Neuronal stem cell (in vitro differentiated cells): ENCODE results near the gene EDC3.

Experiments used
- DNase-seq: peaks from one replicate; pipeline ENCODE4 v3.0.0-alpha.2; 2013; ENCODE audit warnings: low spot score
- H2AFZ ChIP-seq: one replicate; pipeline ENCODE4 v1.6.1; 2013; ENCODE audit warnings: mild to moderate bottlenecking, low read length, inconsistent platforms
- H2AK5ac ChIP-seq: 2 replicates; pipeline ENCODE4 v1.6.1; 2013; ENCODE audit warnings: low read depth, mild to moderate bottlenecking, inconsistent platforms, low read length, moderate library complexity, mixed read lengths
- H2BK120ac ChIP-seq: 2 replicates; pipeline ENCODE4 v1.6.1; 2013; ENCODE audit warnings: low read depth, mild to moderate bottlenecking, inconsistent platforms, low read length, moderate library complexity, mixed read lengths
- H2BK12ac ChIP-seq: one replicate; pipeline ENCODE4 v1.6.1; 2013; ENCODE audit warnings: low read length, inconsistent platforms
- H2BK15ac ChIP-seq: 2 replicates; pipeline ENCODE4 v1.6.1; 2013; ENCODE audit warnings: mild to moderate bottlenecking, low read length, inconsistent platforms, mixed read lengths
- H2BK5ac ChIP-seq: one replicate; pipeline ENCODE4 v1.6.1; 2013; ENCODE audit warnings: inconsistent platforms, mild to moderate bottlenecking, low read length, moderate library complexity
- H3K14ac ChIP-seq: one replicate; pipeline ENCODE4 v1.6.1; 2013; ENCODE audit warnings: low read length, inconsistent platforms
- H3K18ac ChIP-seq: 2 replicates; pipeline ENCODE4 v1.6.1; 2013; ENCODE audit warnings: low read length, inconsistent platforms
- H3K23ac ChIP-seq: 2 replicates; pipeline ENCODE4 v1.6.1; 2013; ENCODE audit warnings: low read depth, mild to moderate bottlenecking, mixed read lengths, low read length, inconsistent platforms; ENCODE audit not compliant: poor library complexity
- H3K27ac ChIP-seq: replicated peaks from 3 replicates; pipeline ENCODE4 v1.5.1; 2013; ENCODE audit warnings: low read length, inconsistent platforms
- H3K27me3 ChIP-seq, 3 experiments: 2 replicates each; pipeline ENCODE4 v1.6.1; 2013; ENCODE audit warnings: low read length in 3 of 3, mild to moderate bottlenecking in 2 of 3, inconsistent platforms in 1 of 3, low read depth in 1 of 3, mixed read lengths in 1 of 3, moderate library complexity in 1 of 3; ENCODE audit not compliant: control insufficient read depth in 3 of 3, insufficient read depth in 3 of 3
- H3K36me3 ChIP-seq, 2 donors: replicated peaks in 1 of 2; 2 replicates each; pipeline ENCODE4 v1.6.1; 2013; ENCODE audit warnings: low read length in 2 of 2; ENCODE audit not compliant: control insufficient read depth in 2 of 2, insufficient read depth in 2 of 2
- H3K4ac ChIP-seq: 2 replicates; pipeline ENCODE4 v1.6.1; 2013; ENCODE audit warnings: inconsistent platforms, mild to moderate bottlenecking, low read length, moderate library complexity
- H3K4me1 ChIP-seq, 2 donors: 1 replicate in 1 of 2; 2 replicates in 1 of 2; pipeline ENCODE4 v1.6.1; 2013; ENCODE audit warnings: low read length in 2 of 2, low read depth in 1 of 2; ENCODE audit not compliant: control insufficient read depth in 2 of 2, insufficient read depth in 1 of 2
- H3K4me2 ChIP-seq: one replicate; pipeline ENCODE4 v1.6.1; 2013; ENCODE audit warnings: mild to moderate bottlenecking, low read length, inconsistent platforms; ENCODE audit not compliant: insufficient read depth, poor library complexity, severe bottlenecking
- H3K4me3 ChIP-seq, 2 donors: 2 replicates each; pipeline ENCODE4 v1.5.1; 2013; ENCODE audit warnings: low read length in 2 of 2, mild to moderate bottlenecking in 2 of 2, inconsistent platforms in 1 of 2, moderate library complexity in 1 of 2
- H3K79me1 ChIP-seq: one replicate; pipeline ENCODE4 v1.6.1; 2013; ENCODE audit warnings: low read depth, mild to moderate bottlenecking, inconsistent platforms, low read length, moderate library complexity
- H3K9ac ChIP-seq: one replicate; pipeline ENCODE4 v1.6.1; 2013; ENCODE audit warnings: mild to moderate bottlenecking, low read depth, low read length, inconsistent platforms; ENCODE audit not compliant: poor library complexity
- H3K9me3 ChIP-seq, 2 donors: replicated peaks in 1 of 2; 2 replicates each; pipeline versions ENCODE3 to v1.6.1; 2013; ENCODE audit warnings: low read length in 2 of 2, mild to moderate bottlenecking in 2 of 2, inconsistent platforms in 1 of 2, low read depth in 1 of 2, mixed read lengths in 1 of 2, moderate library complexity in 1 of 2; ENCODE audit not compliant: control insufficient read depth in 2 of 2, insufficient read depth in 1 of 2
- H4K8ac ChIP-seq: one replicate; pipeline ENCODE4 v1.6.1; 2013; ENCODE audit warnings: low read depth, mild to moderate bottlenecking, inconsistent platforms, low read length, moderate library complexity
- H4K91ac ChIP-seq: one replicate; pipeline ENCODE4 v1.6.1; 2013; ENCODE audit warnings: low read length, low read depth, mild to moderate bottlenecking, inconsistent platforms; ENCODE audit not compliant: poor library complexity
- WGBS, 2 donors: extraction: QIAGEN DNeasy Blood & Tissue Kit; methylation state at CpG; one replicate each; pipeline ENCODE4 v1.1.7; 2013; ENCODE audit warnings: missing lambda C conversion rate in 2 of 2, mixed read lengths in 1 of 2; ENCODE audit not compliant: insufficient read length in 2 of 2, insufficient replicate concordance in 1 of 2; ENCODE audit errors: extremely low coverage in 2 of 2; 5-methylcytosine and 5-hydroxymethylcytosine counted together

Gene EDC3

GRCh38 chr15:74656935-74657535 is 38.8 kb downstream of the EDC3 start:
- WGBS, 2 donors, result no CpG with 5 or more reads among the region's 6 CpGs
- no peak for DNase-seq
- H3K4ac ChIP-seq, result no peak overlapping the region
- H3K9ac ChIP-seq, result no peak overlapping the region
- H4K8ac ChIP-seq, result no peak overlapping the region
- peaks cover 0 to 14% of the 10 kb centered on the region in 2 donors for H3K4me1 ChIP-seq
- no peak overlapping the region for H2BK15ac ChIP-seq
- H3K36me3 ChIP-seq, result peaks cover 2 to 41% of the 10 kb centered on the region in 2 donors
- H3K27me3 ChIP-seq, result no peaks in the 10 kb centered on the region
- no peak overlapping the region for H4K91ac ChIP-seq
- H3K14ac ChIP-seq, result no peak overlapping the region
- no peak overlapping the region for H3K18ac ChIP-seq
- H2BK12ac ChIP-seq, result no peak overlapping the region
- H2BK5ac ChIP-seq, result no peak overlapping the region
- no peak overlapping the region for H3K4me3 ChIP-seq
- no peaks in the 10 kb centered on the region for H3K9me3 ChIP-seq
- no peak overlapping the region for H3K4me2 ChIP-seq
- H2AFZ ChIP-seq, result no peak overlapping the region
- no peak overlapping the region for H2AK5ac ChIP-seq
- peaks cover 2% of the 10 kb centered on the region for H3K79me1 ChIP-seq
- H3K23ac ChIP-seq, result no peak overlapping the region
- H2BK120ac ChIP-seq, result no peak overlapping the region
- no peak overlapping the region for H3K27ac ChIP-seq

- H3K27ac ChIP-seq, result no peak overlapping the region
- no peak overlapping the region for H4K91ac ChIP-seq
Measured at GRCh38 chr15:74655424-74655823, 40.4 kb downstream of the EDC3 start.

GRCh38 chr15:74653426-74654102 is 42.3 kb downstream of the EDC3 start:
- H3K27me3 ChIP-seq, result no peaks in the 10 kb centered on the region
- H3K23ac ChIP-seq, result no peak overlapping the region
- no peak overlapping the region for H3K4ac ChIP-seq
- H3K27ac ChIP-seq, result no peak overlapping the region
- WGBS, 2 donors, result no CpG with 5 or more reads among the region's 7 CpGs
- H2BK120ac ChIP-seq, result no peak overlapping the region
- no peak overlapping the region for H2BK5ac ChIP-seq
- peaks cover 2% of the 10 kb centered on the region for H3K79me1 ChIP-seq
- H2AFZ ChIP-seq, result no peak overlapping the region
- H2BK12ac ChIP-seq, result no peak overlapping the region
- peaks cover 0 to 14% of the 10 kb centered on the region in 2 donors for H3K4me1 ChIP-seq
- no peak overlapping the region for H3K14ac ChIP-seq
- peaks cover 2 to 55% of the 10 kb centered on the region in 2 donors for H3K36me3 ChIP-seq
- no peak overlapping the region for H2BK15ac ChIP-seq
- H2AK5ac ChIP-seq, result no peak overlapping the region
- no peaks in the 10 kb centered on the region for H3K9me3 ChIP-seq
- no peak overlapping the region for H3K9ac ChIP-seq
- no peak for DNase-seq
- no peak overlapping the region for H3K4me2 ChIP-seq
- H3K18ac ChIP-seq, result no peak overlapping the region
- no peak overlapping the region for H4K8ac ChIP-seq
- H3K4me3 ChIP-seq, result no peak overlapping the region
- H4K91ac ChIP-seq, result no peak overlapping the region

More at GRCh38 chr15:74655424-74655823, 40.4 kb downstream of the EDC3 start:
- Histone ChIP-seq H3K23ac (no peak overlapping the region), H3K4me2 (no peak overlapping the region), H3K4me1 (peaks cover 0 to 14% of the 10 kb centered on the region in 2 donors), H2BK15ac (no peak overlapping the region), H3K79me1 (peaks cover 2% of the 10 kb centered on the region), H2BK12ac (no peak overlapping the region), H3K9ac (no peak overlapping the region), H2AFZ (no peak overlapping the region), H2AK5ac (no peak overlapping the region), H3K4me3 (no peak overlapping the region), H3K18ac (no peak overlapping the region), H3K4ac (no peak overlapping the region), H3K9me3 (no peaks in the 10 kb centered on the region), H3K14ac (no peak overlapping the region), H3K36me3 (peaks cover 2 to 44% of the 10 kb centered on the region in 2 donors), H3K27me3 (no peaks in the 10 kb centered on the region), H4K8ac (no peak overlapping the region), H2BK120ac (no peak overlapping the region), H2BK5ac (no peak overlapping the region)
- WGBS, 2 donors, result no CpG with 5 or more reads among the region's 7 CpGs
- DNase-seq, result no peak

DNA sequence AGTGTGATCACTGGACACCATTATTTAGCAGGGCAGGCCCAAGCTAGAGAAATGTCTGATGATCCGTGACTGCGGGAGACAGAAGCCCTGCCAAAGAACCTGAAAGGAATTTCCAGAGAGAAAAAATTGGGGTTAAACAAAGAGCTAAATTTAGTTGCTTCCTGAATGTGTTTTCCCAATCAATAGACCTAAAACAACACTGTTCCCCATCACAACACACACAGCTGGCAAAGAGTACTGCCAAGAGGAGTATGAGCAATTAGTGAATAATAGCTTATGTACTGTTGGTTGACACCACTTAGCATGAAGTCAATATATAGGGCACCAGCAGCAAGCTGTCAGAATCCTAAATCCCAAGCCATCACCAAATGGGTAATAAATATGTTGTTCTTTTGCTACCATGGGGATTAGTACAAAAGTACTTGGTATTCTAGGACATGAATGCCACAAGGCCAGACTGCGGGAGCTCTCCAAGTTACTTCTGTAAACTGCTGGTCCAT is 44.5 kb downstream of the EDC3 start:
- no peak overlapping the region for H2BK5ac ChIP-seq
- peaks cover 2% of the 10 kb centered on the region for H3K79me1 ChIP-seq
- no peaks in the 10 kb centered on the region for H3K9me3 ChIP-seq
- H4K8ac ChIP-seq, result no peak overlapping the region
- H3K27me3 ChIP-seq, result no peaks in the 10 kb centered on the region
- H3K4ac ChIP-seq, result no peak overlapping the region
- H3K4me3 ChIP-seq, result no peak overlapping the region
- H4K91ac ChIP-seq, result no peak overlapping the region
- H2BK12ac ChIP-seq, result no peak overlapping the region
- no peak overlapping the region for H2AK5ac ChIP-seq
- no peak overlapping the region for H2BK15ac ChIP-seq
- H2AFZ ChIP-seq, result no peak overlapping the region
- no CpG with 5 or more reads among the region's 3 CpGs for WGBS, 2 donors
- H3K9ac ChIP-seq, result no peak overlapping the region
- no peak overlapping the region for H3K4me2 ChIP-seq
- no peak overlapping the region for H3K27ac ChIP-seq
- no peak overlapping the region for H3K18ac ChIP-seq
- no peak overlapping the region for H2BK120ac ChIP-seq
- no peak overlapping the region for H3K14ac ChIP-seq
- peaks cover 0 to 3% of the 10 kb centered on the region in 2 donors for H3K4me1 ChIP-seq
- H3K36me3 ChIP-seq, result peaks cover 2 to 66% of the 10 kb centered on the region in 2 donors
- no peak overlapping the region for H3K23ac ChIP-seq
- no peak for DNase-seq
